ENCODE data around the gene PLA2G4B.

The PLA2G4B gene

GRCh38 chr15:41816788-41817187 lies 21.9 kb upstream of the PLA2G4B start:
- no peak for TF ChIP-seq CTCF (IDR thresholded peaks at IDR 0.05; ENCODE audit: low read depth, low read length)
- no peak overlapping the region for H3K4me3 ChIP-seq (ENCODE audit: low read depth, low read length)

GRCh38 chr15:41817327-41817726 lies 21.3 kb upstream of the PLA2G4B start:
- H3K4me3 ChIP-seq (ENCODE audit: low read depth, low read length), result no peak overlapping the region
- TF ChIP-seq CTCF (IDR thresholded peaks at IDR 0.05; ENCODE audit: low read depth, low read length), result no peak

- no peak for TF ChIP-seq CTCF (IDR thresholded peaks at IDR 0.05; ENCODE audit: low read depth, low read length)
- H3K4me3 ChIP-seq (ENCODE audit: low read depth, low read length), result no peak overlapping the region
Measured at GRCh38 chr15:41817781-41818180, 20.9 kb upstream of the PLA2G4B start.

- no peak overlapping the region for H3K4me3 ChIP-seq (ENCODE audit: low read depth, low read length)
- TF ChIP-seq CTCF (IDR thresholded peaks at IDR 0.05; ENCODE audit: low read depth, low read length), result no peak
Measured at GRCh38 chr15:41819455-41820050, 19.1 kb upstream of the PLA2G4B start.

GRCh38 chr15:41820791-41821423 lies 17.7 kb upstream of the PLA2G4B start:
- TF ChIP-seq CTCF (IDR thresholded peaks at IDR 0.05; ENCODE audit: low read depth, low read length), result no peak
- no peak overlapping the region for H3K4me3 ChIP-seq (ENCODE audit: low read depth, low read length)

GRCh38 chr15:41821831-41822230 lies 16.8 kb upstream of the PLA2G4B start:
- no peak for TF ChIP-seq CTCF (IDR thresholded peaks at IDR 0.05; ENCODE audit: low read depth, low read length)
- no peak overlapping the region for H3K4me3 ChIP-seq (ENCODE audit: low read depth, low read length)

GRCh38 chr15:41822471-41822870 lies 16.2 kb upstream of the PLA2G4B start:
- no peak for TF ChIP-seq CTCF (IDR thresholded peaks at IDR 0.05; ENCODE audit: low read depth, low read length)
- H3K4me3 ChIP-seq (ENCODE audit: low read depth, low read length), result no peak overlapping the region
